Tibial artery (tissue), 4 donors: ENCODE results near the gene STK16.

ENCODE experiments used
- DNase-seq, 2 donors: peaks; one replicate each; pipeline ENCODE4 v3.0.0-alpha.2; 2019
- H3K27ac ChIP-seq, 2 donors: fragments of 200-600 bp; sonication (generic) in 1 of 2; 1 replicate in 1 of 2; 2 replicates in 1 of 2; pipeline ENCODE4 v1.5.1; 2018 to 2019; ENCODE audit warnings: mild to moderate bottlenecking in 1 of 2
- H3K27me3 ChIP-seq, 2 donors: fragments of 200-600 bp; sonication (generic) in 1 of 2; one replicate each; pipeline versions ENCODE4 v1.5.1 to v1.6.0; 2016 to 2019
- H3K36me3 ChIP-seq, 3 donors: fragments of 200-600 bp; sonication (generic) in 2 of 3; one replicate each; pipeline ENCODE4 v1.5.1; 2016 to 2019; ENCODE audit warnings: mild to moderate bottlenecking in 2 of 3
- H3K4me1 ChIP-seq, 4 donors: fragments of 200-600 bp; sonication (generic) in 2 of 4; 1 replicate in 3 of 4; 2 replicates in 1 of 4; pipeline ENCODE4 v1.5.1; 2016 to 2019
- H3K4me3 ChIP-seq, 2 donors: fragments of 200-600 bp; sonication (generic) in 1 of 2; 1 replicate in 1 of 2; 2 replicates in 1 of 2; pipeline ENCODE4 v1.5.1; 2018 to 2019; ENCODE audit warnings: mild to moderate bottlenecking in 2 of 2
- H3K9me3 ChIP-seq, 3 donors: fragments of 200-600 bp; sonication (generic) in 1 of 3; one replicate each; pipeline ENCODE4 v1.5.1; 2016 to 2019
- intact Hi-C: fragments of 100-400 bp; cut with DNase I; formaldehyde crosslinking; loops from one replicate; pipeline ENCODE4 v1.15.0; 2023; ENCODE audit warnings: low total_unique reads
- TF ChIP-seq, protein P1 (sequence below), 2 experiments: fragments of 200-600 bp in 1 of 2; fragments of 450-650 bp in 1 of 2; IDR thresholded peaks; one replicate each; pipeline ENCODE4 v1.5.1; 2017 to 2019; ENCODE audit warnings: antibody characterized with exemption in 2 of 2, mild to moderate bottlenecking in 1 of 2, moderate library complexity in 1 of 2

Gene STK16

GRCh38 chr2:219272995-219273394, 27.7 kb downstream of the STK16 start:
- H3K27me3 ChIP-seq, result no peaks in the 10 kb centered on the region
- DNase-seq, result no peak
- TF ChIP-seq, protein P1, sequence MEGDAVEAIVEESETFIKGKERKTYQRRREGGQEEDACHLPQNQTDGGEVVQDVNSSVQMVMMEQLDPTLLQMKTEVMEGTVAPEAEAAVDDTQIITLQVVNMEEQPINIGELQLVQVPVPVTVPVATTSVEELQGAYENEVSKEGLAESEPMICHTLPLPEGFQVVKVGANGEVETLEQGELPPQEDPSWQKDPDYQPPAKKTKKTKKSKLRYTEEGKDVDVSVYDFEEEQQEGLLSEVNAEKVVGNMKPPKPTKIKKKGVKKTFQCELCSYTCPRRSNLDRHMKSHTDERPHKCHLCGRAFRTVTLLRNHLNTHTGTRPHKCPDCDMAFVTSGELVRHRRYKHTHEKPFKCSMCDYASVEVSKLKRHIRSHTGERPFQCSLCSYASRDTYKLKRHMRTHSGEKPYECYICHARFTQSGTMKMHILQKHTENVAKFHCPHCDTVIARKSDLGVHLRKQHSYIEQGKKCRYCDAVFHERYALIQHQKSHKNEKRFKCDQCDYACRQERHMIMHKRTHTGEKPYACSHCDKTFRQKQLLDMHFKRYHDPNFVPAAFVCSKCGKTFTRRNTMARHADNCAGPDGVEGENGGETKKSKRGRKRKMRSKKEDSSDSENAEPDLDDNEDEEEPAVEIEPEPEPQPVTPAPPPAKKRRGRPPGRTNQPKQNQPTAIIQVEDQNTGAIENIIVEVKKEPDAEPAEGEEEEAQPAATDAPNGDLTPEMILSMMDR (IDR thresholded peaks at IDR 0.05), result no peak
- H3K4me3 ChIP-seq, result no peak overlapping the region
- intact Hi-C loops, result no loop called here
- H3K9me3 ChIP-seq, result no peaks in the 10 kb centered on the region
- H3K4me1 ChIP-seq, result peaks cover 0 to 23% (median 14%) of the 10 kb centered on the region in 4 donors
- no peak overlapping the region for H3K27ac ChIP-seq
- H3K36me3 ChIP-seq, result no peaks in the 10 kb centered on the region

GRCh38 chr2:219273937-219274336, 28.7 kb downstream of the STK16 start:
- H3K4me3 ChIP-seq, result no peak overlapping the region
- DNase-seq, result no peak
- peaks cover 0 to 32% (median 23%) of the 10 kb centered on the region in 4 donors for H3K4me1 ChIP-seq
- H3K27me3 ChIP-seq, result no peaks in the 10 kb centered on the region
- intact Hi-C loops, result no loop called here
- H3K9me3 ChIP-seq, result no peaks in the 10 kb centered on the region
- peak overlapping the region; percentile 90 for H3K27ac ChIP-seq
- TF ChIP-seq, protein P1 (IDR thresholded peaks at IDR 0.05), result no peak
- H3K36me3 ChIP-seq, result no peaks in the 10 kb centered on the region

- peak overlapping the region; percentile 90 for H3K27ac ChIP-seq
- peaks cover 0 to 32% (median 23%) of the 10 kb centered on the region in 4 donors for H3K4me1 ChIP-seq
- H3K4me3 ChIP-seq, result no peak overlapping the region
- peak in 1 of 2 donors; percentile 38 for DNase-seq
- no peaks in the 10 kb centered on the region for H3K27me3 ChIP-seq
- H3K9me3 ChIP-seq, result no peaks in the 10 kb centered on the region
- TF ChIP-seq, protein P1 (IDR thresholded peaks at IDR 0.05), result no peak
- H3K36me3 ChIP-seq, result no peaks in the 10 kb centered on the region
- intact Hi-C loops, result no loop called here
Measured at GRCh38 chr2:219274361-219274921, 29.2 kb downstream of the STK16 start.

GRCh38 chr2:219277703-219278654, 32.7 kb downstream of the STK16 start:
- peak; percentile 69 to 89 for DNase-seq
- intact Hi-C loops, result loop anchor here (2.0 kb wide), 1 partner anchor 17 kb away; no protein-coding TSS in a partner anchor
- Histone ChIP-seq H3K4me3 (no peak overlapping the region), H3K9me3 (no peaks in the 10 kb centered on the region), H3K27ac (peak overlapping the region; percentile 98 to 99), H3K27me3 (no peaks in the 10 kb centered on the region), H3K36me3 (peaks cover 21 to 26% (median 26%) of the 10 kb centered on the region in 3 donors), H3K4me1 (peaks cover 0 to 53% (median 40%) of the 10 kb centered on the region in 4 donors)
- TF ChIP-seq, protein P1 (IDR thresholded peaks at IDR 0.05), result peak; percentile 94 to 99

DNA sequence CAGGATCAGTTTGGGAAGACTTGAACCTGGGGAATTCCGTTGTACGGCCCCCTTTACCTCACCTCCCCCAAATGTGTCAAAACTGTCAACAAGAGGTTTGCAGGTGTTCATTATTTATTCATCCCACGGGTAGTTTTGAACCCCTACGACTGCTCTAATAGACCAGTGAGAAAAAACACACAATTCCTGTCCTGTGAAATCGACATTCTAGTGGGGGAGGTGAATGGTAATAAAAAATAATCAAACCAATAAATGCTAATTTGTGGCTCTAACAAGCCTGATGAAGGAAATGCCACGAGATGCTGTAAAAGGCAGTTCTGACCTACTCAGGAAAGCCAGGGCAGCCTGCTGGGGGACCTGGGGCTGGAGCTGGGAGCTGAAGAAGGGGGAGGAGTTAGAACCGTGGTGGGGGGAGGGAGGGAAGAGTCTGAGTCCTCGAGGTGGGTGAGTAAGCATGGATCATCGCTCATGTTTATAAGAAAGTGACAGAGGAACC, 33.4 kb downstream of the STK16 start:
- intact Hi-C loops, result loop anchor here (2.0 kb wide), 1 partner anchor 16 kb away; no protein-coding TSS in a partner anchor
- H3K36me3 ChIP-seq, result peaks cover 28 to 33% (median 33%) of the 10 kb centered on the region in 3 donors

More for the DNA sequence above, 33.4 kb downstream of the STK16 start:
- Histone ChIP-seq H3K27me3 (no peaks in the 10 kb centered on the region), H3K4me1 (peaks cover 0 to 52% (median 40%) of the 10 kb centered on the region in 4 donors), H3K9me3 (no peaks in the 10 kb centered on the region), H3K4me3 (peak overlapping the region; percentile 80 to 94), H3K27ac (peak overlapping the region; percentile 98 to 99)
- no peak for DNase-seq
- TF ChIP-seq, protein P1 (IDR thresholded peaks at IDR 0.05), result no peak
